Superior temporal gyrus (tissue), 1 donor: Measurements from ENCODE around the gene NALCN.
A peak's percentile ranks its signal among the peaks of the same experiment; 100 is the strongest.

Experiments used
- DNase-seq: peaks from one replicate; pipeline ENCODE4 v3.0.0-alpha.2; 2016; ENCODE audit errors: extremely low spot score

The NALCN gene

DNA sequence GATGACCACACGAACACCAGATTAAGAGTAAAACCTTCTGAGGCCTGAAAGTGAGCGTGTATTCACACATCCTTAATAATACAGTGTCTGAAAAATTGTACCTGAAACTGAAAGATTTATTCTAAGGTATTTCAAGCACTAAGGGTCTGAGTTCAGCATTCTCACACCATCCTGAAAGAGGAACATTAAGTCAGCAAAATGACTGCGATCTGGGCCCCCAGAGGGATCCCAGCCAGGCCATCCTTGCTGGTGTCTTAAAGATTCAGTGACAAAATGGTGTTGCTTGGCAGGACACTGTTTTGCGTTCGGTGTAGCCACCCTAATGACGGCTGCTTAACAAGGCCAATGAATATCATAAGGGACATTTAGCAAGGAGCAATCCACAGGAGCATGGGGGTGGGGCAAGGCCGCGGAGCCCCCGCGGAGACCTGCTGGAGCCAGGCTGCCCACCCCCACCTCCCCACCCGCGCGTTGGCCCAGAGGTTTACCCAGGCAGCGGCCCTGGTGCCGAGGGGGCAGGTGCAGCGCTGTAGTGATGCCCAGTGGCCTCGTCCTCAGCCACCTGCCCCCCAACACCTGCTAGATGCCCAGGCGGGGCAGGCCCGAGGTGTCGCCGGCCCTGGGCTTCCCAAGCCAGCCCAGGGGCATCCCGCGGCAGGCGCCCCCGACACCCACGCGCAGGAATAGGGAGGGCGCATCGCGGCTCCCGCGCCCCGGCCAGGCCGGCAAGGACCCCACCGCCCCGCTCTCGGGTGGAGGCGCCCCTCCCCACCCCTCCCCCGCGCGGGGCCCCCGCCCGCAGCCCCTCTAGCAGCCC lies 742 bp downstream of the NALCN start:
- peak; percentile 68 for DNase-seq

DNA sequence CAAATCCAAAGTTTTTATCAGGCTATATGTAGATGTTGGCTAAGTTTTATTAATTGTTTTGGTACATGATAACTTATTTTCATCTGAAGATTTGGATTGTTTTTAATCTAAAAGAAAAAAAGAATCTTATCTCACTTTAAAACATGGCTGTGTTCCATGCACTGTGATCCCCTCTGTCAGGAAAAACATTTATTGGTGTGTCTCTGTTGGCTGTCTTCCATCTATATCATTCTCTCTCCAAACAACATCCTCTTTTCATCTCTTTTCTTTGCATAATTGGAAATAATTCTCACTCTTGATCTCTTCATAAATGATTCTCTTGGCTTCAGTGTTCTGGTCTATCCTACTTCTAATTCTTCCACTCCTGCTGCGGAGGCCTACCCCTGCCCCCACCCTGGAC lies 4.2 kb downstream of the NALCN start:
- DNase-seq = no peak

DNA sequence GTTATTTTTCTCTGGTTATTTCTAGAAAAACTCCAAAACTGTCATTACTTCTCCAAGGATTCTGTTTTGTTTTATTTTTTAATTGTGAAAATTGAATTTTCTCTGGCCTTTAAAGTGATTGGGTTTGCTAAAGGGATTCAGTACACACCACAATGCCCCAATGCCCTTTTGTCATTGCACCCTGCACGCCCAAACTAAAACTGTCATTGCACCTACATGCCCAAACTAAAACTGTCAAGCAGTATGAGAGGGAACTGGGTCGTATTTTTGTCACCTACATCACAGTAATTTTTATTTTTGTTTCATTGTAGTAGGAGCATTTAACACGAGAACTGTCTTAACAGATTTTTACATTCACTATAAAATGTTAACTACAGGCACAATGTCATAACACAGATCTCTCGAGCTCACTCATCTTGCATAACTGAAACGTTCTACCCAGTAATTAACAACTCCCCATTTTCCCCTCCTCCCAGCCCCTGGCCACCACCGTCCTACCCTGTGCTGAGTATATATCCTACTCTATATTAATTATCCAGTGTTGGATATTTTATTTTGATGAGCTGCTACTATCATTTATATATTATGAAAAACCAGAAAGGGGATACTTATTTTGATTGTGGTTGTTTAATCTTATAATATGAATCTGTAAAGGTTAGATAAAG lies 7.2 kb downstream of the NALCN start:
- no peak for DNase-seq

DNA sequence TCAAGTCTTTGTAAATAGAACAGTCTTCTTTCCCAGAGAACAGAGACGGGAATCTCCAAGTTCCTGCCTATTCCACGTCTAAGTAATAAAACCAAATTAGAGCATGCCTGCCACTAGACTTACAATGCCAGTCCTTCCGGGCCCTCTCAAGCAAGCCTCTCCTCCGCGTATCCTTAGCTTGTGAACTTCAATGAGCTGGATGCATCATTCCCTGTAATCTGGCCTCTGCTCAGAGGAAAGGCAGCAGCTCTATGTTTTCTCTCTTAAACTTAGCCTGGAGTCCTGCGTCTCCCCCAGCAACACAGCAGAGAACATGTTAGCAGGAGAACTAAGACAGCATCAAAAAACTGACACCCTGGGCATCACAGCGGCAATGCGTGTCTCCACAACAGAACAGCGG lies 8.2 kb downstream of the NALCN start:
- no peak for DNase-seq

DNA sequence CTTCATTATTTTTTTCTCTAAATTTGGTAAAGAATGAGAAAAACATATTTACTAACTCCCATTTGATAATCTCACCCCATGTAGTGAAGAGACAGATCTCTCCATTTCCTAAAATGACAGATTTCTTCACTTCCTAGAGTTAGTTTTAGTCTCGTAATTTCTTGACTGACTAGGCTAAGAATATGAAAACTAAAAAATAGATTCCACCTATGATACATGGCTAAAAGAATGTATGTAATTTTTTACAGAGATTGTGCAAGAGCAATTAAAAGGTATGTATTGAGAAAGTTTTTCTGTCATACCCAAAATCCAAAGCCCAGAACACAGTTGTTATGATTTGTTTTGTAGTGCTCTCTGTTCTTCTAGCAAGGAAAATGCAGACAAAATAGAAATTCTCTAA lies 9.5 kb downstream of the NALCN start:
- DNase-seq = no peak

DNA sequence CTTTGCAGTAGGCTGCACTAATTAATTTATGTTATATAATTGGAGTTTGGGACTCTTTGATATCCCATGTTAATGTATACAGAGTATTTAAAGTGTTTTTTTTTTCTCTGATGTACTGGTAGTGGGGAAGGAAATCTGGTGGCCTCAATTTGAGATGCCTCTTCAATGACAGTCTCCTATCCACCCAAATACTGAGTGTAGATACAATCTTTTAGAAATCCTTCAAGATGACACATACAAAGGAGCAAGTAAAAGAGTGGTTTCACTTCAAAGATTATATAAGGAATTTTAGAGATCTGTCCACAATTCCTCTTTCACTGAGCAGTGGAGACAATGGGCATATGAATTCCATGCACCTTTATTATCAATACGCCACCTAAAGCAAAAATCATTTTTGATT lies 15.1 kb downstream of the NALCN start:
- no peak for DNase-seq

DNA sequence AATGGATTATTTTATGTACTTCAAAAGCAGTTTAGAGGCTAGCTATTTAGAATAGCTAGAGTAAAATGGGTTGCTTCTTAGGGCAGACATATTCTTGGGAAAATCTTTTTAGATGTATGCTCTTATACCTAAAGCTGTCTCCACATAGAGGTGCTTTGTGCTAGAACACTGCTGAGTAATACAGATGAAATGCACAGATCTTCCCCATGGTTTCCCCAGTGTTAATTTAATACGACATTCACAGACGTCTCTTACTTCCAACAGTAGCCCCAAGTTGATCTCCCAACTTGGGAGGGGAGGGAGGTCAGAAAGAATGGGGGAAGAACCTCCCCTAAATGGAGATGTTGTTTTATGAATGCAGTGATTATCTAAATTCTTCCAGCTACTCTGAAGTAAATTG lies 16.9 kb downstream of the NALCN start:
- no peak for DNase-seq

DNA sequence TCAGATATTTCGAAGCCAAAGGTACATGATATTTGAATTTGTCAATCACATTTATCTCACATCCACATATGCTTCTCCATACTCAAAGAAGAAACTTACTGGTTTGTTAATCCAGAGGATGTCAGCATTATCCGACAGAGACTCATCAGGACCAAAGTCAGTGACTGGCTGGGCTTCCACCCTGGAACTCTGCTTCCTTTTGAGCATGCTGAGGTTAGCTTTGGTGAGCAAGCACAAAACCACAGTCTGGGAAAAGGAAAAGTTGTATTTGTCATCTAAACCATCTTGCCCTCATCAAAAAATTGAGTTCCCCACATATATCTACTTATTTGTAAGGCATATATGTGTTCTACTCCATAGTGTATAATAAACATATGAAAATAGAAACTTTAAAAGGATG lies 17.4 kb downstream of the NALCN start:
- no peak for DNase-seq

DNA sequence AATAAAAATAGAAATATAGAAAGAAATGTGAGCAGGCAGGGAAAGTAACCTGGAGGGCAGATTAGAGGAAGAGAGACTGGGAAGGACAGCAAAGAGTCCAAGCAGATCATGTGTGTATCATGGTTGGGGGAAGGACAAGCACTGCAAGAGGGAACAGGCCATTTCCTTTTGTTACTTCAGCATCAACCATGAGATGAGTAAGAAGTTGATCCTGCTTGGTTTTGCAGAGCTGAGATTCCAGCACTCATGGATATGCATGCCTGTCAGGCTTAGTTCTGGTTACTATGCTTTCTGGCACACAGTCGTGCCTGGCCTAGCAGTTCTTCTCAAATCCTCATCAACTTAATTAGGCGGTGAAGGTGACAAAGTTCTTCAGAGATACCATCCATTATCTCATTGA lies 18.1 kb downstream of the NALCN start:
- DNase-seq = no peak

DNA sequence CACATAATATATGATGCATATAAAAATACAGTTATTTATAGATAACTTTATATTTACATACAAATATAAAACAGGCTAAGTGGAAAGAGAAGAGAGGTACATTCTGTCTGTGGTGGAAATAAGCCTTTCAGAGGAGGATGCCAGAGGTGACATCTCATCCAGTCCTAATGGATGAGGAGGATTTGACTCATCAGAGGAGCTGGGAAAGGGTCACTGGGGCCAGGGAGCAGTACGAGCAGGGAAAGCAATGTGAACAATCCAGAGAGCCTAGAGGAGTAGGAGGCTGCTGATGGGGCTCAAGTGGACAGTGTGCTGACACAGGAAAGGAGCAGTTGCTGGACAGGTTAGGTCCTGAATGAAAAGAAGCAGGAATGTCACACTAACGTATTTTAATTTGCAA lies 18.6 kb downstream of the NALCN start:
- no peak for DNase-seq

DNA sequence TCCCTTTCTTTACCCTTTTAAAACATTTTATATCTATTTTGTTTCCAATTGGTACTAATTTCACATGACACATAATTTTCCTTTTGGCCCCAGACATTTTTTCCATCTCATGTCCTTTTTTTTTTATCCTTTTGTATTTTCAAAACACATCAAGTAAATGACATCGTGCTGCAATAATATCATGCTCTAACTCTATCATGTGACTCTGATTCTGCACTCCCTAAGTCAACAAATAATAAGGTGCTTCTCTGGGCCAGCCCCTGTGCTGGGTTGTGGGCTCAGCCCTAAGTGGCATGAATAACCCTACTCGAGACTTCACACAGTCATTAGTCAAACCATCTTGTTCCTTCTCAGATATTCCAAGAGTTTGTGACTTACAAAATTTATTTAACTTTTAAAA lies 21.7 kb downstream of the NALCN start:
- no peak for DNase-seq

DNA sequence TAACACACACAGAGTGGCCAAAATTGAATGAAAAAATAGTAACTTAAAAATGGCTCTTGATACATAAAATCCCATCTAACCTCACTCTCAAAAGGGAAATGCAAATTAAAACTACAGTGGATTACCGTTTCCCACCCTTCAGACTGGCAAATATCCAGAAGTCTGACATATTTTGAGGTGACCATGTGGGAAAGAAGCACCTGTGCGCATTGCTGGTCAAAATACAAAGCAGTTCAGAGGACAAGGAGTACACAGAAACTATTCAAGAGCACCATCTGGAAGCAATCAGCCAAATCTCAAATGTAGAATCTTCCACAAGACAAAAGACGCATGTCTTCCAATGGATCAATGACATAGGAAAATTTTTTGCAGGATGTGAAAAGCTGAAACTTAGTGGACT lies 23.2 kb downstream of the NALCN start:
- DNase-seq = no peak

DNA sequence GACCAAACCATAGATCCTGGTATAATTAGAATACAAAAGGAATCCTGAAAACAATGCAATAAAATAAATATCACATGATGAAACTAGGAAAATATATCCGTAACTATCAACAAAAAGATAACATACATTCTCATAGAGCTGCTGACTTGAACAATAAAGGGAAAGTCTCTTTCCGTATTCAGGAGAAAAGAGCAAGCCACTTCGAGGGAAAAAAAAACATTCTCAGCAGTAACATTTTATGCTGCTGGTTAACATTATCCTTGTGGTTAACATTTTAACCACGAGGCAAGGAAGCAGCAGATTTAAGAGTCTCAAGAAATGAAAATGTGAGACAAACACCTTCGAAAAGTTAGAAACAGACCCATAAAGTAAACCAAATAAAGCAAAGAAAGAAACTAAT lies 25.8 kb downstream of the NALCN start:
- no peak for DNase-seq

DNA sequence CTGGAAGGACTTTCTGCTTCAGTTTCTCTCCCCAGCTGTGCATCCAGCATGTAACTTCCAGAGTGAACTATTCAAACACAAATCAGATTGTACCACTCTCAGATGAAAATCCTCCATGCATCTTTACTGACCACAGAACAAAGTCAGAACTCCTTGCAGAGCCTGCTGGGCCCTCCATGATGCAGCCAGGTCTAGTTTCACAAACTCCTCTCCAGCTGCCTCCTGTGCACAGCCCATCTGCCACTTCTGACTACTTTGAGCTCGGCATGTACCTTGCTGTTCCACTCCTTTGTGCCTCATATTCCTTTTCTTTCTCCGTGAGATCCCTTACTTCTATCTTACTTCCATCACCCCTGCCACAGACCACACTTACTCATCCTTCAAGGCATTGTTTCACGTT lies 31.4 kb downstream of the NALCN start:
- DNase-seq = no peak

DNA sequence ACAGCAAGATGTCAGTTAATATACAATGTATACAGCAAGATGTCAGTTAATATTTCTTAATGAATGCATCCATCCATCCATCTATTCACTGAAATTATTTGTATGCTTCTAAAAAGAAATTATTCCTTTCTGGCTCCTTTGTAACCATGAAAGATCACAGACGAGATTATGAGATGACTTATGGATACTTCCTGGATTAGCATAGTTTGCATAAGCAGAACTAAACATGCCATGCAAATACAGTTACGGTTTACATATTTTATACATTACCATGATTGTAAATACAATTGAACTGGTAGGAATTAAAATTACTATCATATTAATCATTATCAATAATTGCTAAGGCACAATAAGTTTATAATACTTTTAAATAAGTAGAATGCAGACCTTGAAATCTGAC lies 32.7 kb downstream of the NALCN start:
- DNase-seq = no peak

DNA sequence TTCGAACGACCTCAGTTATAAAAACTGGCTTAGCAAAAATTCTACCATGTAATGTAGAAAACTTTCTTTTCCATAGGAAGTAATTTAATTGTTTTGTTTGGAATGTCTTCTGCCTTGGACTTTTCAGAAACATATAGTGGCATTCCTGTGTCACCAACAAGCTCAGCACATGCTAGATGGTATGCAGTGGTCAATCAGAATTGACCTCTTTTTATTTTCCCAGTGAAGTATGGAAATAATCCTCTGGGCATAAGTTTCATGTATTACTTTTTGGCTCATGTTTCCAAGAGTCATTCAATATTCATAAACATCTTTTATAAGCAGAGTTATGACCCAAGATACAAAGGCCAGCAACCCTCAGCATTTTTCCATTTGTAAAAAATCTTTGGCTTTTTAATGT lies 33.6 kb downstream of the NALCN start:
- DNase-seq = no peak

DNA sequence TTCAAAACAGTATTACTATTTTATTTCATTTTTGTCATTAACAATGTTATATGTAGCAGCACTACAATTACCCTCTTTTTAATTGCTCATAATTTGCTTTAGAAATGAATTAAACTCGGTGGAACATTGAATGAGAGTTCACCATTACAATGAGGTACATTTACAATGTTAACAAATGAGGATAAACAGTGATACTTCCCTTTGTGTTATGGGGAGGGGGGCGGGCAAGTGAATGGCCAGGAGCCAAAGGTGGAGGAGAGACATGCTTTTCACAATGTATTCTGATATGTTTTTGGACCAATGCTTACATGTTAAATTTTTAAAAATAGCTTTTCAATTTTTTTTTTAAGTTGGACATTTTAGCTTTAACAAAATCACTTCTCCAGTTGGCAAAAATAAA lies 34.2 kb downstream of the NALCN start:
- DNase-seq = no peak

DNA sequence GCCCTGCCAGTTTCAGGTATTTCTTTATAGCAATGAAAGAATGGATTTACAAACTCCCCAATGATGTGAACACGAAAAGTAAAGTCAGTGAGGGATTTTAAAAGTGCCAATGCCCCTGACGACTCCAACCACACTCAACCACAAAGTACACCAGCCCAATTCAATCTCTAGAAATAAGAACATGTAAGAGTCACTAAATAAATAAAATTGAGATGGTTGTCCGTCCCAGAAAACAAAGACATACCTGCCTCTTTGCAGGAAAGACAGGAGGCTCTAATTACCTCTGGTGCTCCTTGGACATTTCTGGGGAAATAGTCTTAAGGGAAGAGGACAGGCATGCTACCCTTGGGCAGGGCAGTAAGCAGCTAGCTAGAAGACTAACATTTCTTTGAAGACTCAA lies 55.8 kb downstream of the NALCN start:
- DNase-seq = no peak

DNA sequence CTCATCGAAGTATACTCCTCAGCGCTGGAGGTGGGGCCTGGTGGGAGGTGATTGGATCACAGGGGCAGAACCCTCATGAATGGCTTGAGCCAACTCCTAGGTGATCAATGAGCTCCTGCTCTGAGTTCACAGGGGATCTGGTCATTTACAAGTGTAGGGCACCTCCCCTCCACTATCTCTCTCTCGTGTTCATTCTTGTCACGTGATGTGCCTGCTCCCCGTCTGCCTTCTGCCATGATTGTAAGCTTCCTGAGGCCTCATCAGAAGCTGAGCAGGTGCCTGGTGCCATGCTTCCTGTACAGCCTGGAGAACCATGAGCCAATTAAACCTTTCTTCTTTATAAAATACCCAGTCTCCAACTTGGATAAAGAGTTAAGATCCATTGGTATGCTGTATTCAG lies 61.4 kb downstream of the NALCN start:
- no peak for DNase-seq

DNA sequence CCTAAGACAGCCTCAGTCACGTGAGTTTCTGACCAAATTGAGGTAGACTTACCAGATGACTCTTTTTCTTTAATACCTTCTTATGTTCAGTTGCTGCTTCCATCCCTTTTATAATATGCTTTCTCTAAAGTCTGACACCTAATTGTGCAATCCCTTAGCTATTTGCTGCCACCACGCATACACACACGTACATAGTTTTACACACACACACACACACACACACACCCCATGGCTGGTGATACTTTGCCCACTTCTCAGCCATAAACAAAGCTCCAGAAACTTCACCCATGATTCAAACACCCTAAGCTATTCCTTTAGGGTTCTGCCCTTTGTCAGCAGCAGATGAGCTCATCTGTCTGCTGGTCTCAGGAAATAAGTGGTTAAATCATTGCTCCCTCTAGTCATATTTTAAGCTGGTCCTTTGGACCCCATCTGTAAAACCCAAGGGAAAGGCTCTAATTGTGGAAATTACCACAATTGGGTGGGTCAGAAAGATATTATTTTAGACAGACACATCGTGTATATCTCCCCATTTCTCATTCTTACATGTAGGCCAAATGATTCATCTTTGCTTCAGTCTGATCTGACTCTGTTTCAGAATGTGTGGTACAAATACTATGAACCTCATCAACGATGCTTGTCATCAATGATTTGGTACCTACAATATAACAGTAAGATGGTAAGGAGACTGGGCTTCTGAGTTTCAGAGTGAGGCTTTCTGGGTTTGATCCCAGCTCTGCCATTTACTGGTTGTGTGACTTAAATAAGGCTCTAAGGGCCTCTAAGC lies 69.2 kb downstream of the NALCN start:
- DNase-seq = no peak

DNA sequence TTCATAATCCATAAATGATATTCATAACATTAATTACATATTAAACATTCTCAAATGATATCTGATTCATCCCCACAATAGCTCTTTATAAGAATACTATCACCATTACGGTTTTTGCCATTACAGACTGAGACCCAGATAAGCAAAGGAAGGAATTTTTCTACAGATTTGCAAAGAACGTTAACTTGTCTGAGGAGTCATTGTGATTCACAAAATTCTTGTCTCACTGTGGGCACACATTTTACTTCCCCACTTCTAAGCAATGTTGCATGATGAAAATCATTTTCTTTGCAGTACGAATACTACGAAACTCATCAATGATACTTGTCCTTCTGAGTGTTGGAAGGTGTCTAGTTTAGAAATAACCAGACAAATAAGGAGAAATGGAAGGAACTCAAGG lies 70.1 kb downstream of the NALCN start:
- DNase-seq = no peak

DNA sequence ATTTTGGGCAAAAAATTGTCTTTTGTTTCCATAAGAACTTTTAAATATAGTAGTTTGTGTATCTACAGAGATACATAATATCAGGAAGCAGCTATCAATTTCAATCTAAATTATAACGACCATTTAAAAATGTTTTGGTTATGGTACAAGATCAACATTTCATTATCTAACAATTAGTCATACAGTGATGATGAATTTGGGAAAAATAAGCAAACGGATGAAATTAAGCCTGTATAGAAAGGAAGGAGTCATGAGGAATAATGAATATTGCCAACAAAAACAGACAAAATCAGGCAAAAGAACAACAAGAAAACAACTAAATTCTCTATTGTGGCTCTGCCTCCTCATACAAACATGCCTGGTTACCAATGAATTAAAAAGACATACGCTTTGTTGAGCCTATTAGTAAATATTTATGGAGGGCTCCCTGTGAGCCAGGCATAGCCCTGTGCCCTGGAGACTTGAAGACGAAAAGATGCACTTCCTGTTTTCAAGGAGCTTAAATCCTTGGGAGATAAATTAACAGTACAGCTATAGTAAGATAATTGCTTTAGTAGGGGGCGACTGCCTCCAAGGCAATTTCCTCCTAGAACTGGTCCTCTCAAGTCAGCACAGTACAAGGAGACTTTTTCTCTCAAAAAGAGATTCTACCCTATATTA lies 73.0 kb downstream of the NALCN start:
- no peak for DNase-seq
